ENCODE results near the gene IER5L. TPM values are rescaled to one million over a fixed set of nuclear protein-coding genes. Genes with fewer than 3 reads are reported as not detected.

IER5L gene
- polyA plus RNA-seq, 1 of the 3 experiments (the other 2 are of a cell fraction), result 16.2 TPM

GRCh38 chr9:129195606-129196005, 17.5 kb upstream of the IER5L start:
- Histone ChIP-seq H3K4me1 (ENCODE audit: control insufficient read depth in 1 of 2, insufficient read depth in 2 of 2, low read depth in 1 of 2, low read length in 1 of 2) (peaks cover 0 to 5% of the 10 kb centered on the region in 2 experiments; a peak in 1 of 4 replicates), H3K9me3 (no peaks in the 10 kb centered on the region), H3F3A (replicated peaks; ENCODE audit: insufficient read depth) (no peaks in the 10 kb centered on the region), H3K4me3 (ENCODE audit: low read depth in 2 of 2, low read length in 1 of 2) (no peak overlapping the region), H3K4me2 (no peak overlapping the region), H3K9me2 (no peaks in the 10 kb centered on the region), H3K27me3 (ENCODE audit: insufficient read depth) (no peaks in the 10 kb centered on the region), H3K36me3 (replicated peaks in 1 of 2; ENCODE audit: control insufficient read depth in 1 of 2, insufficient read depth in 2 of 2, low read length in 1 of 2) (no peaks in the 10 kb centered on the region), H3K9ac (no peak overlapping the region), H3K79me2 (ENCODE audit: insufficient read depth) (no peaks in the 10 kb centered on the region), H4K20me1 (ENCODE audit: insufficient read depth) (no peaks in the 10 kb centered on the region), H2AFZ (ENCODE audit: low read depth) (no peak overlapping the region), H3K27ac (ENCODE audit: low read depth in 2 of 2, low read length in 1 of 2) (no peak overlapping the region)
- CTCF ChIA-PET, result interaction anchor here (1.0 kb wide), 1 partner anchor 57 kb away, joined by 3 read pairs; no protein-coding TSS in a partner anchor
- POLR2A ChIA-PET, result no interaction called here
- DNase-seq, result no peak
- TF ChIP-seq, protein P1, sequence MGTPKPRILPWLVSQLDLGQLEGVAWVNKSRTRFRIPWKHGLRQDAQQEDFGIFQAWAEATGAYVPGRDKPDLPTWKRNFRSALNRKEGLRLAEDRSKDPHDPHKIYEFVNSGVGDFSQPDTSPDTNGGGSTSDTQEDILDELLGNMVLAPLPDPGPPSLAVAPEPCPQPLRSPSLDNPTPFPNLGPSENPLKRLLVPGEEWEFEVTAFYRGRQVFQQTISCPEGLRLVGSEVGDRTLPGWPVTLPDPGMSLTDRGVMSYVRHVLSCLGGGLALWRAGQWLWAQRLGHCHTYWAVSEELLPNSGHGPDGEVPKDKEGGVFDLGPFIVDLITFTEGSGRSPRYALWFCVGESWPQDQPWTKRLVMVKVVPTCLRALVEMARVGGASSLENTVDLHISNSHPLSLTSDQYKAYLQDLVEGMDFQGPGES (IDR thresholded peaks at IDR 0.05; ENCODE audit: low read depth, low read length), result no peak
- TF ChIP-seq FOXJ3 (CRISPR knock-in tag; IDR thresholded peaks at IDR 0.05), result no peak
- TF ChIP-seq, protein P2, sequence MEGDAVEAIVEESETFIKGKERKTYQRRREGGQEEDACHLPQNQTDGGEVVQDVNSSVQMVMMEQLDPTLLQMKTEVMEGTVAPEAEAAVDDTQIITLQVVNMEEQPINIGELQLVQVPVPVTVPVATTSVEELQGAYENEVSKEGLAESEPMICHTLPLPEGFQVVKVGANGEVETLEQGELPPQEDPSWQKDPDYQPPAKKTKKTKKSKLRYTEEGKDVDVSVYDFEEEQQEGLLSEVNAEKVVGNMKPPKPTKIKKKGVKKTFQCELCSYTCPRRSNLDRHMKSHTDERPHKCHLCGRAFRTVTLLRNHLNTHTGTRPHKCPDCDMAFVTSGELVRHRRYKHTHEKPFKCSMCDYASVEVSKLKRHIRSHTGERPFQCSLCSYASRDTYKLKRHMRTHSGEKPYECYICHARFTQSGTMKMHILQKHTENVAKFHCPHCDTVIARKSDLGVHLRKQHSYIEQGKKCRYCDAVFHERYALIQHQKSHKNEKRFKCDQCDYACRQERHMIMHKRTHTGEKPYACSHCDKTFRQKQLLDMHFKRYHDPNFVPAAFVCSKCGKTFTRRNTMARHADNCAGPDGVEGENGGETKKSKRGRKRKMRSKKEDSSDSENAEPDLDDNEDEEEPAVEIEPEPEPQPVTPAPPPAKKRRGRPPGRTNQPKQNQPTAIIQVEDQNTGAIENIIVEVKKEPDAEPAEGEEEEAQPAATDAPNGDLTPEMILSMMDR (IDR thresholded peaks at IDR 0.05), result no peak
- no peak for TF ChIP-seq SMC3 (IDR thresholded peaks at IDR 0.05; ENCODE audit: low read depth, low read length)
- no peak for TF ChIP-seq EP300 (IDR thresholded peaks at IDR 0.05; ENCODE audit: borderline replicate concordance in 1 of 2, low read depth in 1 of 2, low read length in 1 of 2)
- no peak for TF ChIP-seq USF1 (IDR thresholded peaks at IDR 0.05; ENCODE audit: borderline replicate concordance, low read depth)
- no peak for TF ChIP-seq FOXM1 (IDR thresholded peaks at IDR 0.05; ENCODE audit: low read depth)
- WGBS (ENCODE audit: low lambda C conversion rate), result 86% methylated on average over 5 of the region's 10 CpGs

DNA sequence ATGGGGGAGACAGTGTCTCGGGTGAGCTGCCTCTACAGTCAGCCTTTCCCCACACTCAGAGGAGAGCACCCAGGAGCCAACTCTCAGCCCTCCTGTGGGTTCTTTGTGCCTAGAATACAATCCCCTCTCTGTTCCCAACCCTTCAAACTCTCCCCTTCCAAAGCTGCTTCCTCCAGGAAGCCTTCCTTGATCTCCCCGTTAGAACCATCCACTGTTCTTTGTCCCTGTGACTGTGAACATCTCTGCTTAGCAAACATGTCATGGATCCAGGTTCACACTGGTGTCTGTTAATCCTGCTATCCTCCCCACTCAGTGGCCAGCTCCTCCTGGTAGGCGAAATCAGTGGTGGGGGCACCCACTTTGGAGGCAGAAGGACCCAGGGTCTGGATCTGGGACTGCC, 16.2 kb upstream of the IER5L start:
- Histone ChIP-seq H3K9me2 (no peaks in the 10 kb centered on the region), H4K20me1 (ENCODE audit: insufficient read depth) (no peaks in the 10 kb centered on the region), H3K4me2 (no peak overlapping the region), H3K9ac (no peak overlapping the region), H3K27me3 (ENCODE audit: insufficient read depth) (no peaks in the 10 kb centered on the region), H3K36me3 (replicated peaks in 1 of 2; ENCODE audit: control insufficient read depth in 1 of 2, insufficient read depth in 2 of 2, low read length in 1 of 2) (no peaks in the 10 kb centered on the region), H3K4me3 (ENCODE audit: low read depth in 2 of 2, low read length in 1 of 2) (no peak overlapping the region), H3K79me2 (ENCODE audit: insufficient read depth) (no peaks in the 10 kb centered on the region), H3K9me3 (no peaks in the 10 kb centered on the region), H3F3A (replicated peaks; ENCODE audit: insufficient read depth) (no peaks in the 10 kb centered on the region), H2AFZ (ENCODE audit: low read depth) (no peak overlapping the region), H3K4me1 (ENCODE audit: control insufficient read depth in 1 of 2, insufficient read depth in 2 of 2, low read depth in 1 of 2, low read length in 1 of 2) (peaks cover 0 to 5% of the 10 kb centered on the region in 2 experiments; a peak in 1 of 4 replicates), H3K27ac (ENCODE audit: low read depth in 2 of 2, low read length in 1 of 2) (no peak overlapping the region)
- no peak for DNase-seq
- ChIA-PET POLR2A (no interaction called here), CTCF (no interaction called here)
- 57% methylated on average over 3 of the region's 3 CpGs for WGBS (ENCODE audit: low lambda C conversion rate)
- no peak for TF ChIP-seq TEAD4 (IDR thresholded peaks at IDR 0.05; ENCODE audit: borderline replicate concordance, insufficient read depth)
- TF ChIP-seq, protein P3, sequence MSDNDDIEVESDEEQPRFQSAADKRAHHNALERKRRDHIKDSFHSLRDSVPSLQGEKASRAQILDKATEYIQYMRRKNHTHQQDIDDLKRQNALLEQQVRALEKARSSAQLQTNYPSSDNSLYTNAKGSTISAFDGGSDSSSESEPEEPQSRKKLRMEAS (IDR thresholded peaks at IDR 0.05; ENCODE audit: low read depth), result no peak
- TF ChIP-seq FOXJ3 (CRISPR knock-in tag; IDR thresholded peaks at IDR 0.05), result no peak
- TF ChIP-seq SMC3 (IDR thresholded peaks at IDR 0.05; ENCODE audit: low read depth, low read length), result no peak
- TF ChIP-seq RAD21 (IDR thresholded peaks at IDR 0.05; ENCODE audit: low read length), result no peak
- TF ChIP-seq USF2 (IDR thresholded peaks at IDR 0.05; ENCODE audit: borderline replicate concordance, low read depth, low read length), result no peak
- no peak for TF ChIP-seq MXI1 (IDR thresholded peaks at IDR 0.05; ENCODE audit: low read depth, low read length)
- TF ChIP-seq, protein P1 (IDR thresholded peaks at IDR 0.05; ENCODE audit: low read depth, low read length), result no peak
- TF ChIP-seq POLR2AphosphoS5 (IDR thresholded peaks at IDR 0.05; ENCODE audit: low read depth, low read length), result no peak
- no peak for TF ChIP-seq YY1 (IDR thresholded peaks at IDR 0.05; ENCODE audit: low read depth)
- TF ChIP-seq JUND (IDR thresholded peaks at IDR 0.05), result no peak
- no peak for TF ChIP-seq ELF1 (IDR thresholded peaks at IDR 0.05)
- TF ChIP-seq NRF1 (IDR thresholded peaks at IDR 0.05; ENCODE audit: low read depth, low read length), result no peak
- TF ChIP-seq, protein P2 (IDR thresholded peaks at IDR 0.05), result no peak
- no peak for TF ChIP-seq TAF1 (IDR thresholded peaks at IDR 0.05; ENCODE audit: borderline replicate concordance, low read depth, low read length)
- TF ChIP-seq USF1 (IDR thresholded peaks at IDR 0.05; ENCODE audit: borderline replicate concordance, low read depth), result no peak

Measured in SK-N-SH (cell line).